Panc1 (cell line): Measurements from ENCODE around the gene EFR3B.

Experiments
- POLR2AphosphoS5 ChIP-seq: IDR thresholded peaks from 2 replicates; pipeline ENCODE4 v1.6.1; 2012; ENCODE audit warnings: mild to moderate bottlenecking, low read depth, low read length, moderate library complexity
- SIN3A ChIP-seq: IDR thresholded peaks from 2 replicates; pipeline ENCODE4 v1.6.1; 2012; ENCODE audit warnings: low read depth, mild to moderate bottlenecking, low read length, moderate library complexity, borderline replicate concordance; ENCODE audit not compliant: insufficient read depth
- TCF7L2 ChIP-seq: IDR thresholded peaks from 2 replicates; pipeline ENCODE4 v1.6.1; 2011; ENCODE audit warnings: mild to moderate bottlenecking, low read depth, low read length, inconsistent platforms
- TF ChIP-seq, protein P1 (sequence below): fragments of 450-650 bp; IDR thresholded peaks from 2 replicates; pipeline ENCODE4 v1.5.1; 2017; ENCODE audit warnings: mild to moderate bottlenecking
- TF ChIP-seq, protein P2 (sequence below), 2 experiments: IDR thresholded peaks; 2 replicates each; pipeline ENCODE4 v1.6.1; 2011 to 2012; ENCODE audit warnings: low read depth in 2 of 2, control low read depth in 1 of 2, low read length in 1 of 2, mild to moderate bottlenecking in 1 of 2, moderate library complexity in 1 of 2; ENCODE audit not compliant: insufficient read depth in 1 of 2

DNA sequence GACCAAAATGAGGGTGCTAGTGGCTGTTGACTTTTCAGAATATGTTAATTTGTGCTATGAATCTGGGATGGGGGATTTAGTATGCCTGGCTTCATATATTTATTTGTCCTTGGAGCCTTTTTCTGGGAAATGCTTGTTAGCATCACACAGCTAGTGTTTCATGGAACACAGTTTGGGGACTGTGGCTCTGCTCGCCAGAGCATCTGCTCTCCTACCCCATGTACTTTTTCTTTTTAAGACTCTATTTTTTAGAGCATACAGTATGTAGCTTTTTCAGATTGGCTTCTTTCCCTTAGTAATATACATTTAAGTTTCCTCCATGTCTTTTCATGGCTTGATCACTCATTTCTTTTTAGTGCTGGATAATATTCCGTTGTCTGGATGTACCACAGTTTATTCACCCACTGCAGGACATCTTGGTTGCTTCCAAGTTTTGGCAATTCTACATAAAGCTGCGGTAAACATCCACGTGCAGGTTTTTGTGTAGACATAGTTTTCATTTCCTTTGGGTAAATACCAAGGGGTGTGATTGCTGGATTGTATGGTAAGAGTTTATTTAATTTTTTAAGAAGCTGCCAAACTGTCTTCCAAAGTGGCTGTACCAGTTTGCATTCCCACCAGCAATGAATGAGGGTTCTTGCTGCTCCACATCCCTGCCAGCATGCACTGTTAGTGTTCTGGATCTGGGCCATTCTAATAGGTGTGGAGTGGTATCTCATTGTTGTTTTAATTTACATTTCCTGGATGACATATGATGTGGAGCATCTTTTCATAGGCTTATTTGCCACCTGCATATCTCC is 44.1 kb downstream of the EFR3B start:
- TF ChIP-seq SIN3A (no peak), TCF7L2 (no peak), POLR2AphosphoS5 (no peak)
- TF ChIP-seq, protein P1, sequence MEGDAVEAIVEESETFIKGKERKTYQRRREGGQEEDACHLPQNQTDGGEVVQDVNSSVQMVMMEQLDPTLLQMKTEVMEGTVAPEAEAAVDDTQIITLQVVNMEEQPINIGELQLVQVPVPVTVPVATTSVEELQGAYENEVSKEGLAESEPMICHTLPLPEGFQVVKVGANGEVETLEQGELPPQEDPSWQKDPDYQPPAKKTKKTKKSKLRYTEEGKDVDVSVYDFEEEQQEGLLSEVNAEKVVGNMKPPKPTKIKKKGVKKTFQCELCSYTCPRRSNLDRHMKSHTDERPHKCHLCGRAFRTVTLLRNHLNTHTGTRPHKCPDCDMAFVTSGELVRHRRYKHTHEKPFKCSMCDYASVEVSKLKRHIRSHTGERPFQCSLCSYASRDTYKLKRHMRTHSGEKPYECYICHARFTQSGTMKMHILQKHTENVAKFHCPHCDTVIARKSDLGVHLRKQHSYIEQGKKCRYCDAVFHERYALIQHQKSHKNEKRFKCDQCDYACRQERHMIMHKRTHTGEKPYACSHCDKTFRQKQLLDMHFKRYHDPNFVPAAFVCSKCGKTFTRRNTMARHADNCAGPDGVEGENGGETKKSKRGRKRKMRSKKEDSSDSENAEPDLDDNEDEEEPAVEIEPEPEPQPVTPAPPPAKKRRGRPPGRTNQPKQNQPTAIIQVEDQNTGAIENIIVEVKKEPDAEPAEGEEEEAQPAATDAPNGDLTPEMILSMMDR: no peak
- TF ChIP-seq, protein P2, sequence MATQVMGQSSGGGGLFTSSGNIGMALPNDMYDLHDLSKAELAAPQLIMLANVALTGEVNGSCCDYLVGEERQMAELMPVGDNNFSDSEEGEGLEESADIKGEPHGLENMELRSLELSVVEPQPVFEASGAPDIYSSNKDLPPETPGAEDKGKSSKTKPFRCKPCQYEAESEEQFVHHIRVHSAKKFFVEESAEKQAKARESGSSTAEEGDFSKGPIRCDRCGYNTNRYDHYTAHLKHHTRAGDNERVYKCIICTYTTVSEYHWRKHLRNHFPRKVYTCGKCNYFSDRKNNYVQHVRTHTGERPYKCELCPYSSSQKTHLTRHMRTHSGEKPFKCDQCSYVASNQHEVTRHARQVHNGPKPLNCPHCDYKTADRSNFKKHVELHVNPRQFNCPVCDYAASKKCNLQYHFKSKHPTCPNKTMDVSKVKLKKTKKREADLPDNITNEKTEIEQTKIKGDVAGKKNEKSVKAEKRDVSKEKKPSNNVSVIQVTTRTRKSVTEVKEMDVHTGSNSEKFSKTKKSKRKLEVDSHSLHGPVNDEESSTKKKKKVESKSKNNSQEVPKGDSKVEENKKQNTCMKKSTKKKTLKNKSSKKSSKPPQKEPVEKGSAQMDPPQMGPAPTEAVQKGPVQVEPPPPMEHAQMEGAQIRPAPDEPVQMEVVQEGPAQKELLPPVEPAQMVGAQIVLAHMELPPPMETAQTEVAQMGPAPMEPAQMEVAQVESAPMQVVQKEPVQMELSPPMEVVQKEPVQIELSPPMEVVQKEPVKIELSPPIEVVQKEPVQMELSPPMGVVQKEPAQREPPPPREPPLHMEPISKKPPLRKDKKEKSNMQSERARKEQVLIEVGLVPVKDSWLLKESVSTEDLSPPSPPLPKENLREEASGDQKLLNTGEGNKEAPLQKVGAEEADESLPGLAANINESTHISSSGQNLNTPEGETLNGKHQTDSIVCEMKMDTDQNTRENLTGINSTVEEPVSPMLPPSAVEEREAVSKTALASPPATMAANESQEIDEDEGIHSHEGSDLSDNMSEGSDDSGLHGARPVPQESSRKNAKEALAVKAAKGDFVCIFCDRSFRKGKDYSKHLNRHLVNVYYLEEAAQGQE (IDR thresholded peaks at IDR 0.05; ENCODE audit: insufficient read depth in 1 of 2, low read depth in 2 of 2, low read length in 1 of 2): no peak
